HepG2 (cell line): ENCODE data around the gene FYB1. TPM values are rescaled to one million over a fixed set of nuclear protein-coding genes. Genes with fewer than 3 reads are reported as not detected.

Experiments used
- ATAC-seq: fragments of 200-7000 bp; cut with Tn5 transposase; 3 replicates; pipeline ENCODE4 v1.9.1; 2020; ENCODE audit warnings: mild to moderate bottlenecking, moderate library complexity
- BruUV-seq: library from RNA; stranded (reverse); fragments of 400-500 nt; replicated peaks from 2 replicates; lab custom pipeline; 2021; lab: Mats Ljungman, UMichigan
- CTCF ChIA-PET: fragments of 300-600 bp; formaldehyde crosslinking; extraction: SDS; loops from one replicate; lab custom pipeline; 2021; ENCODE audit warnings: low total read pairs, inconsistent platforms, low intra/inter-chr PET ratio; lab: Yijun Ruan, JAX
- POLR2A ChIA-PET: fragments of 350-600 bp; sonication (Branson Sonifier 250); formaldehyde crosslinking; loops from one replicate; lab custom pipeline; 2020; ENCODE audit warnings: antibody characterized with exemption, inconsistent platforms; lab: Yijun Ruan, JAX
- DNase-seq: peaks from one replicate; pipeline ENCODE4 v3.0.0-alpha.2; 2015; ENCODE audit warnings: low spot score
- FAIRE-seq: peaks from 3 replicates; lab custom pipeline; 2011; peaks lifted over from hg19 to GRCh38; lab: Jason Lieb, UNC
- H2AFZ ChIP-seq: one replicate; pipeline ENCODE4 v1.6.1; 2011; ENCODE audit warnings: low read length, inconsistent platforms
- H3K27ac ChIP-seq: fragments of 300-600 bp; 3 replicates; pipeline ENCODE4 v1.8.0; 2011; ENCODE audit warnings: mixed run types, mild to moderate bottlenecking, mixed read lengths, low read length, inconsistent platforms; ENCODE audit not compliant: insufficient read depth; ENCODE audit errors: extremely low read length
- H3K27me3 ChIP-seq, 2 experiments: fragments of 200-600 bp in 1 of 2; 2 replicates in 1 of 2; 3 replicates in 1 of 2; pipeline versions ENCODE4 v1.6.0 to v1.8.0; 2011; ENCODE audit warnings: low read length in 2 of 2, mild to moderate bottlenecking in 2 of 2, moderate library complexity in 2 of 2, inconsistent platforms in 1 of 2; ENCODE audit not compliant: insufficient read depth in 2 of 2, control insufficient read depth in 1 of 2
- H3K36me3 ChIP-seq, 2 experiments: fragments of 200-600 bp in 1 of 2; replicated peaks in 1 of 2; 2 replicates in 1 of 2; 3 replicates in 1 of 2; pipeline versions ENCODE4 v1.5.1 to v1.8.0; 2011; ENCODE audit warnings: low read length in 2 of 2, inconsistent platforms in 1 of 2; ENCODE audit not compliant: insufficient read depth in 2 of 2, control insufficient read depth in 1 of 2
- H3K4me1 ChIP-seq: 2 replicates; pipeline ENCODE4 v1.5.1; 2012; ENCODE audit warnings: low read length, inconsistent platforms; ENCODE audit not compliant: insufficient read depth
- H3K4me2 ChIP-seq: 2 replicates; pipeline ENCODE4 v1.6.0; 2011; ENCODE audit warnings: low read depth, low read length, inconsistent platforms
- H3K4me3 ChIP-seq, 3 experiments: fragments of 200-600 bp in 1 of 3; sonication (generic), shearing (Covaris generic) in 1 of 3; replicated peaks in 1 of 3; 2 replicates each; pipeline ENCODE4 v1.5.1; 2011 to 2016; ENCODE audit warnings: low read length in 3 of 3, inconsistent platforms in 2 of 3, low read depth in 2 of 3, mild to moderate bottlenecking in 2 of 3, control low read depth in 1 of 3, mixed read lengths in 1 of 3; ENCODE audit not compliant: insufficient read depth in 1 of 3
- H3K79me2 ChIP-seq: one replicate; pipeline ENCODE4 v1.6.1; 2011; ENCODE audit warnings: low read length, inconsistent platforms; ENCODE audit not compliant: insufficient read depth
- H3K9ac ChIP-seq: 2 replicates; pipeline ENCODE4 v1.6.0; 2011; ENCODE audit warnings: mild to moderate bottlenecking, low read depth, low read length, inconsistent platforms; ENCODE audit not compliant: insufficient read depth
- H3K9me3 ChIP-seq: 2 replicates; pipeline ENCODE4 v1.5.1; 2012; ENCODE audit warnings: mild to moderate bottlenecking, low read length
- H4K20me1 ChIP-seq: 2 replicates; pipeline ENCODE4 v1.6.0; 2011; ENCODE audit warnings: inconsistent platforms, mild to moderate bottlenecking, low read length, moderate library complexity; ENCODE audit not compliant: insufficient read depth
- CREB1 ChIP-seq, 2 experiments: fragments of 450-650 bp in 1 of 2; IDR thresholded peaks; 2 replicates each; pipeline ENCODE4 v1.6.1; 2016 to 2017; ENCODE audit warnings: control low read depth in 1 of 2, mild to moderate bottlenecking in 1 of 2, missing compliant biosample characterization in 1 of 2, missing genetic modification characterization in 1 of 2
- GLI4 ChIP-seq: sonication (generic); formaldehyde crosslinking; IDR thresholded peaks from 2 replicates; pipeline ENCODE4 v1.5.1; 2020; ENCODE audit warnings: missing genetic modification reagents, mild to moderate bottlenecking, moderate library complexity, borderline replicate concordance
- KDM2A ChIP-seq: sonication (generic); formaldehyde crosslinking; IDR thresholded peaks from 2 replicates; pipeline ENCODE4 v1.4.0; 2020; ENCODE audit warnings: low read depth, missing genetic modification reagents, borderline replicate concordance
- NCOR1 ChIP-seq: fragments of 200-600 bp; sonication (generic); IDR thresholded peaks from 2 replicates; pipeline ENCODE4 v1.7.0; 2017; ENCODE audit warnings: antibody characterized with exemption, low read length, borderline replicate concordance
- PAX8 ChIP-seq: sonication (generic); formaldehyde crosslinking; IDR thresholded peaks from 2 replicates; pipeline ENCODE4 v1.8.0; 2022; ENCODE audit warnings: mild to moderate bottlenecking, missing genetic modification reagents, borderline replicate concordance
- RBM22 ChIP-seq: fragments of 200-400 bp; formaldehyde crosslinking; optimal IDR thresholded peaks from 2 replicates; pipeline ENCODE3; 2017; ENCODE audit warnings: mild to moderate bottlenecking, low read length, moderate library complexity
- SP4 ChIP-seq: sonication (generic); formaldehyde crosslinking; IDR thresholded peaks from 2 replicates; pipeline ENCODE4 v1.8.1; 2023; ENCODE audit warnings: mild to moderate bottlenecking, missing genetic modification reagents
- ZNF382 ChIP-seq: sonication (generic); formaldehyde crosslinking; IDR thresholded peaks from 2 replicates; pipeline ENCODE4 v1.5.0; 2020; ENCODE audit warnings: missing genetic modification reagents, mild to moderate bottlenecking, borderline replicate concordance
- ZNF577 ChIP-seq: sonication (generic); formaldehyde crosslinking; IDR thresholded peaks from 2 replicates; pipeline ENCODE4 v1.4.0; 2020; ENCODE audit warnings: mild to moderate bottlenecking, low read depth, missing genetic modification reagents, borderline replicate concordance
- ZNF772 ChIP-seq: sonication (generic); formaldehyde crosslinking; IDR thresholded peaks from 2 replicates; pipeline ENCODE4 v1.5.0; 2020; ENCODE audit warnings: mild to moderate bottlenecking, missing genetic modification reagents
- ZNF841 ChIP-seq: sonication (generic); formaldehyde crosslinking; IDR thresholded peaks from 2 replicates; pipeline ENCODE4 v1.8.1; 2023; ENCODE audit warnings: missing genetic modification reagents, borderline replicate concordance
- ZSCAN21 ChIP-seq: sonication (generic); formaldehyde crosslinking; IDR thresholded peaks from 2 replicates; pipeline ENCODE4 v1.8.0; 2022; ENCODE audit warnings: mild to moderate bottlenecking, missing genetic modification reagents, moderate library complexity, borderline replicate concordance
- WGBS: methylation state at CpG from one replicate; pipeline ENCODE4 v1.1.6; 2017; ENCODE audit warnings: low lambda C conversion rate; 5-methylcytosine and 5-hydroxymethylcytosine counted together
- in situ Hi-C: cut with HindIII; loops from 2 replicates; pipeline ENCODE4 v1.10.0; 2017; ENCODE audit warnings: low pct_unique_long_range_greater_than_20kb; ENCODE audit not compliant: extremely low pct_ligation_motif_present
- intact Hi-C: fragments of 100-400 bp; cut with micrococcal nuclease; formaldehyde crosslinking; loops from one replicate; pipeline ENCODE4 v1.10.0; 2022; ENCODE audit not compliant: unreplicated experiment
- polyA plus RNA-seq, 8 experiments: library from polyadenylated mRNA; depleted of rRNA in 3 of 8; stranded (reverse) in 7 of 8; unstranded in 1 of 8; fragments of >200 nt; fragmentation: Illumina TruSeq in 4 of 8; extraction: Trizol in 4 of 8; gene quantifications; 2 replicates each; pipeline versions ENCODE4 v1.2.1 to v1.2.3, GENCODE V29; 2011 to 2016; ENCODE audit warnings: low read depth in 4 of 8, missing spikeins in 1 of 8, mixed read lengths in 1 of 8; ENCODE audit not compliant: insufficient read depth in 1 of 8
- total RNA-seq, 5 experiments: library from RNA; depleted of rRNA; stranded (reverse); fragments of >200 nt; fragmentation: Illumina TruSeq; extraction: Trizol; gene quantifications; 2 replicates each; pipeline ENCODE4 v1.2.3, GENCODE V29; 2016; ENCODE audit warnings: low read depth in 1 of 5

FYB1 gene
- total and polyA plus RNA-seq, 2 of the 13 experiments (the other 11 are each of a cell fraction or from before 2014, with no cell fraction given): 0.03 TPM; not detected in 1

DNA sequence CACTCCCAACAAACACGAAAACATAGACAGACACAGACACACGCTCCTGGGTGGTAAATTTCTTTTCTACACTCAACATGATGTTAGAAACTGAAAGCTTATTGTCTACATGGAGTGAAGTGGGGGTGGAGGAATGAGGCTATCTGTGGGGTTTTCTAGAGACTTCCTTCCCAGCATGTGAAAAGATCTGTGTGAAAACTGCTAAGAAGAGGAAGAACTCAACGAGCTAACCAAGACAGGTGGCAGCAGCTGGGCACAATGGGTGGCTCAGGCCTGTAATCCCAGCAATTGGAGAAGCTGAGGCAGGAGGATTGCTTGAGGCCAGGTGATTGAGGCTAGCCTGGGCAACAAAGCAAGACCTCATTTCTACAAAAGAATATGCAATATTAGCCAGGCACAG, 7.6 kb downstream of the FYB1 start (continued):
- TF ChIP-seq CREB1 (IDR thresholded peaks at IDR 0.05): no peak
- TF ChIP-seq CREB1 (CRISPR knock-in tag; IDR thresholded peaks at IDR 0.05): no peak
- TF ChIP-seq KDM2A (CRISPR knock-in tag): no peak
- TF ChIP-seq PAX8 (CRISPR knock-in tag): no peak
- TF ChIP-seq ZNF772 (CRISPR knock-in tag): no peak

DNA sequence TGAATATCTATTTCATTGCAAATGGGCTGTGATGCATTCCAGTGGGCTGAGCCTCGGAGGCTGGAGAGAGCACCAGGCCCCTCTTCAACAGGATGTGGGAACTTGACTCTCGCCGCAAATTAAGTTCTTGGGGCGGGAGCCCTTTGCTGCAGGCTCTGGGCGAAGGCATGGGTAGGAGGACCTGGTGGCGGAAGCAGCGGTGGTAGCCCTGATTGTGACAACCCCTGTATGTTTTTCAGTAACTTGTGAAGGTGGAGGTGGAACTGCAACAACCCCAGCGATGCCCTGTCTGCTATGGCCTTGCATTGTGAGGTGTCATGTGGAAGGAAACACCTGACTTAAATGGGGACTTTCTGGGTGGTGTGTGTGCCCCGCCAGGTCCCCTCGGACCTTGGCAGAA, 9.4 kb downstream of the FYB1 start:
- in situ Hi-C loops (loop anchor here (25.0 kb wide), 1 partner anchor 352 kb away; no protein-coding TSS in a partner anchor), intact Hi-C loops (loop anchor here (10.0 kb wide), 1 partner anchor 155 kb away; the partner anchor contains the start of gene C9)
- Histone ChIP-seq H3K4me2 (no peak overlapping the region), H3K79me2 (no peaks in the 10 kb centered on the region), H2AFZ (no peak overlapping the region), H4K20me1 (no peaks in the 10 kb centered on the region), H3K9me3 (no peaks in the 10 kb centered on the region), H3K9ac (no peak overlapping the region), H3K27ac (no peak overlapping the region), H3K27me3 (no peaks in the 10 kb centered on the region), H3K36me3 (no peaks in the 10 kb centered on the region), H3K4me3 (no peak overlapping the region), H3K4me1 (peaks cover 5% of the 10 kb centered on the region)
- CTCF ChIA-PET: no interaction called here
- ATAC-seq: no peak
- no TSS peak for BruUV-seq
- POLR2A ChIA-PET: no interaction called here
- WGBS: 69% methylated on average over 6 of the region's 10 CpGs
- TF ChIP-seq ZNF841 (CRISPR knock-in tag): no peak
- no peak for TF ChIP-seq GLI4 (CRISPR knock-in tag)
- TF ChIP-seq ZSCAN21 (CRISPR knock-in tag): no peak
- no peak for TF ChIP-seq ZNF577 (CRISPR knock-in tag)
- no peak for TF ChIP-seq ZNF382 (CRISPR knock-in tag)
- TF ChIP-seq NCOR1: no peak
- TF ChIP-seq SP4 (CRISPR knock-in tag): no peak
- TF ChIP-seq RBM22: no peak
- TF ChIP-seq, all 625 proteins: peak for 0
- DNase-seq (no peak), FAIRE-seq (no peak)
